HEK293 (cell line): Measurements from ENCODE around the gene HOXB4.

Experiments
- GLIS2 ChIP-seq: fragments of 450-650 bp; formaldehyde crosslinking; IDR thresholded peaks from 2 replicates; pipeline ENCODE4 v1.5.1; 2016; ENCODE audit warnings: missing biosample characterization, missing genetic modification characterization
- HOXA7 ChIP-seq: sonication (generic); formaldehyde crosslinking; IDR thresholded peaks from 2 replicates; pipeline ENCODE4 v1.8.1; 2022; ENCODE audit warnings: missing genetic modification reagents, borderline replicate concordance
- HOXC10 ChIP-seq: sonication (generic); formaldehyde crosslinking; IDR thresholded peaks from 2 replicates; pipeline ENCODE4 v1.8.1; 2023; ENCODE audit warnings: mild to moderate bottlenecking, missing genetic modification reagents
- KLF8 ChIP-seq: fragments of 450-650 bp; formaldehyde crosslinking; IDR thresholded peaks from 2 replicates; pipeline ENCODE4 v1.5.1; 2016; ENCODE audit warnings: missing biosample characterization, missing genetic modification characterization
- SCRT2 ChIP-seq: fragments of 450-650 bp; formaldehyde crosslinking; IDR thresholded peaks from 2 replicates; pipeline ENCODE4 v1.5.1; 2016; ENCODE audit warnings: missing biosample characterization, missing genetic modification characterization
- SP3 ChIP-seq: fragments of 450-650 bp; formaldehyde crosslinking; IDR thresholded peaks from 2 replicates; pipeline ENCODE4 v1.5.1; 2016; ENCODE audit warnings: missing biosample characterization, missing genetic modification characterization
- YY1 ChIP-seq: fragments of 450-650 bp; formaldehyde crosslinking; IDR thresholded peaks from 2 replicates; pipeline ENCODE4 v1.5.1; 2018; ENCODE audit warnings: missing biosample characterization, missing genetic modification characterization
- ZBTB17 ChIP-seq: fragments of 450-650 bp; formaldehyde crosslinking; IDR thresholded peaks from 2 replicates; pipeline ENCODE4 v1.5.1; 2016; ENCODE audit warnings: missing biosample characterization, missing genetic modification characterization
- ZBTB48 ChIP-seq: fragments of 450-650 bp; formaldehyde crosslinking; IDR thresholded peaks from 2 replicates; pipeline ENCODE4 v1.5.1; 2016; ENCODE audit warnings: missing biosample characterization, missing genetic modification characterization
- ZEB2 ChIP-seq: fragments of 450-650 bp; formaldehyde crosslinking; IDR thresholded peaks from 2 replicates; pipeline ENCODE4 v1.5.1; 2016; ENCODE audit warnings: missing biosample characterization, missing genetic modification characterization
- ZFHX2 ChIP-seq: fragments of 450-650 bp; formaldehyde crosslinking; conservative IDR thresholded peaks from 2 replicates; pipeline ENCODE4 v1.5.1; 2016; ENCODE audit warnings: missing biosample characterization, missing genetic modification characterization
- ZNF2 ChIP-seq: fragments of 450-650 bp; formaldehyde crosslinking; IDR thresholded peaks from 2 replicates; pipeline ENCODE4 v1.5.1; 2016; ENCODE audit warnings: missing biosample characterization, missing genetic modification characterization
- ZNF37A ChIP-seq: fragments of 450-650 bp; IDR thresholded peaks from 2 replicates; pipeline ENCODE4 v1.5.1; 2018; ENCODE audit warnings: missing biosample characterization, missing genetic modification characterization
- ZNF423 ChIP-seq: fragments of 450-650 bp; formaldehyde crosslinking; IDR thresholded peaks from 2 replicates; pipeline ENCODE4 v1.5.1; 2016; ENCODE audit warnings: missing biosample characterization, missing genetic modification characterization
- ZNF449 ChIP-seq: fragments of 450-650 bp; formaldehyde crosslinking; IDR thresholded peaks from 2 replicates; pipeline ENCODE4 v1.5.1; 2017; ENCODE audit warnings: missing biosample characterization, mild to moderate bottlenecking, missing genetic modification characterization, moderate library complexity
- ZNF518A ChIP-seq: fragments of 450-650 bp; formaldehyde crosslinking; conservative IDR thresholded peaks from 2 replicates; pipeline ENCODE4 v1.5.1; 2016; ENCODE audit warnings: low read depth, missing biosample characterization, missing genetic modification characterization
- ZNF549 ChIP-seq: fragments of 450-650 bp; IDR thresholded peaks from 2 replicates; pipeline ENCODE4 v1.5.1; 2018; ENCODE audit warnings: missing biosample characterization, missing genetic modification characterization, mild to moderate bottlenecking, inconsistent platforms, moderate library complexity
- ZNF624 ChIP-seq: fragments of 450-650 bp; formaldehyde crosslinking; IDR thresholded peaks from 2 replicates; pipeline ENCODE4 v1.5.1; 2017; ENCODE audit warnings: missing biosample characterization, missing genetic modification characterization
- ZNF791 ChIP-seq: fragments of 450-650 bp; formaldehyde crosslinking; IDR thresholded peaks from 2 replicates; pipeline ENCODE4 v1.5.1; 2016; ENCODE audit warnings: missing biosample characterization, missing genetic modification characterization
- ZNF792 ChIP-seq: fragments of 450-650 bp; formaldehyde crosslinking; IDR thresholded peaks from 2 replicates; pipeline ENCODE4 v1.5.1; 2016; ENCODE audit warnings: missing biosample characterization, missing genetic modification characterization
- ZSCAN4 ChIP-seq: fragments of 450-650 bp; formaldehyde crosslinking; IDR thresholded peaks from 2 replicates; pipeline ENCODE4 v1.5.1; 2017; ENCODE audit warnings: missing biosample characterization, missing genetic modification characterization
- TF ChIP-seq, protein P1 (sequence below): fragments of 450-650 bp; formaldehyde crosslinking; IDR thresholded peaks from 2 replicates; pipeline ENCODE4 v1.5.1; 2016; ENCODE audit warnings: missing biosample characterization, missing genetic modification characterization
- TF ChIP-seq, protein P2 (sequence below): fragments of 450-650 bp; formaldehyde crosslinking; IDR thresholded peaks from 2 replicates; pipeline ENCODE4 v1.5.1; 2017; ENCODE audit warnings: missing biosample characterization, missing genetic modification characterization
- TF ChIP-seq, protein P3 (sequence below): fragments of 450-650 bp; IDR thresholded peaks from 2 replicates; pipeline ENCODE4 v1.5.1; 2018; ENCODE audit warnings: missing biosample characterization, missing genetic modification characterization

The HOXB4 gene

DNA sequence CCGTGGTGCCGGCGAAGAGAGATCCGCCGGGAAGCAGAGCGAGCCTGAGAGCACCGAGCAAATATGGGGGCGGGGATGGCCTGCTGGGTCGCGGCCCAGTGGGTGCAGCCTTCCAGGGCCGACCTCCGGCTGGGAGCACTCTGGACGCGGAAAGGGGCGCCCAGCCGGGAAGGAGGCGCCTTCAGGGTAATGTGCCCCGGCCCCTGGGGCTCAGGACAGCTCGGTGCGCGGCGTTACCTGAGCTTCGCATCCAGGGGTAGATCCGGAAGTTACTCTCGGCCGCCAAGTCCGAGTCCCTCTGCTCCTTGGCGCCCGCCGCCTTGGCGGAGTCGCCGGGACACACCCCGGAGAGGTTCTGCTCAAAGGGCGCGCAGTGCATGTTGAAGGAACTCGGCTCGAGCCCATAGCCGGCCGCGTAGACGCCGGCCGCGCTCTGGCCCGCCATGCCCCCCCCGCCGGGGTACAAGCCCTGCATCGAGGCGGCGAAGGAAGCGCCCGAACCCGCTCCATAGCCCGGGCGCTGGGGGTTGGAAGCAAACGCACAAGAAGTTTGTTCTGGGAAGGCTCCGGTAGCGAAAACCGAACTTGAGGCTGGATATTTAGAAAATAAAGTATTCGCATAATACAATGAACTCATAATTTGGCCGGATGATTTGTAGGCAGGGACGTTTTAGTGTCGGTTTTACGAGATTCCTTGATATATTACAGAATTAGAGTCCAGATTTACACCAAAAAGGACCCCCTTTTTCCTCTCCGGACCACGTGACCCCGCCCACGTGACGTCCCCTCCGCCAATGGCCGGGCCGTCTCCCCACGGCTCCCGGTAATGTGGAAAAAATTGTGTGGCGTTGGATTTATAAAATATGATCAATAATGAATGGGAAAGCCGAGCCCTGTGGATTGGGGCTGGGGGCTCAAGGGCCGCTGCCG, 32.4 kb upstream of the HOXB4 start, which contains the start of gene HOXB7 (continued):
- TF ChIP-seq ZSCAN4 (tag by site-specific recombination) (0 out of 2 replicates have a peak, but pooled peaks have one; percentile 20), KLF8 (tag by site-specific recombination) (peak; percentile 89; the same call in 1 of the 2 replicates), ZBTB17 (tag by site-specific recombination) (peak; percentile 94), YY1 (0 out of 2 replicates have a peak, but pooled peaks have one; percentile 21), SCRT2 (tag by site-specific recombination) (no peak), ZNF449 (tag by site-specific recombination) (peak; percentile 82), ZEB2 (peak; percentile 61; the same call in 1 of the 2 replicates), HOXC10 (CRISPR knock-in tag) (no peak), ZNF792 (tag by site-specific recombination) (no peak), ZNF791 (tag by site-specific recombination) (no peak), ZNF518A (tag by site-specific recombination) (no peak), ZNF2 (peak; percentile 32; the same call in 1 of the 2 replicates), ZNF423 (tag by site-specific recombination) (peak; percentile 76), HOXA7 (CRISPR knock-in tag) (no peak), ZNF624 (tag by site-specific recombination) (no peak), GLIS2 (peak; percentile 46; the same call in 1 of the 2 replicates), ZNF549 (tag by site-specific recombination) (no peak), SP3 (tag by site-specific recombination) (no peak; the same call in 1 of the 2 replicates), ZBTB48 (tag by site-specific recombination) (peak; percentile 78), ZFHX2 (peak; percentile 74), ZNF37A (tag by site-specific recombination) (no peak)
- TF ChIP-seq, protein P1, sequence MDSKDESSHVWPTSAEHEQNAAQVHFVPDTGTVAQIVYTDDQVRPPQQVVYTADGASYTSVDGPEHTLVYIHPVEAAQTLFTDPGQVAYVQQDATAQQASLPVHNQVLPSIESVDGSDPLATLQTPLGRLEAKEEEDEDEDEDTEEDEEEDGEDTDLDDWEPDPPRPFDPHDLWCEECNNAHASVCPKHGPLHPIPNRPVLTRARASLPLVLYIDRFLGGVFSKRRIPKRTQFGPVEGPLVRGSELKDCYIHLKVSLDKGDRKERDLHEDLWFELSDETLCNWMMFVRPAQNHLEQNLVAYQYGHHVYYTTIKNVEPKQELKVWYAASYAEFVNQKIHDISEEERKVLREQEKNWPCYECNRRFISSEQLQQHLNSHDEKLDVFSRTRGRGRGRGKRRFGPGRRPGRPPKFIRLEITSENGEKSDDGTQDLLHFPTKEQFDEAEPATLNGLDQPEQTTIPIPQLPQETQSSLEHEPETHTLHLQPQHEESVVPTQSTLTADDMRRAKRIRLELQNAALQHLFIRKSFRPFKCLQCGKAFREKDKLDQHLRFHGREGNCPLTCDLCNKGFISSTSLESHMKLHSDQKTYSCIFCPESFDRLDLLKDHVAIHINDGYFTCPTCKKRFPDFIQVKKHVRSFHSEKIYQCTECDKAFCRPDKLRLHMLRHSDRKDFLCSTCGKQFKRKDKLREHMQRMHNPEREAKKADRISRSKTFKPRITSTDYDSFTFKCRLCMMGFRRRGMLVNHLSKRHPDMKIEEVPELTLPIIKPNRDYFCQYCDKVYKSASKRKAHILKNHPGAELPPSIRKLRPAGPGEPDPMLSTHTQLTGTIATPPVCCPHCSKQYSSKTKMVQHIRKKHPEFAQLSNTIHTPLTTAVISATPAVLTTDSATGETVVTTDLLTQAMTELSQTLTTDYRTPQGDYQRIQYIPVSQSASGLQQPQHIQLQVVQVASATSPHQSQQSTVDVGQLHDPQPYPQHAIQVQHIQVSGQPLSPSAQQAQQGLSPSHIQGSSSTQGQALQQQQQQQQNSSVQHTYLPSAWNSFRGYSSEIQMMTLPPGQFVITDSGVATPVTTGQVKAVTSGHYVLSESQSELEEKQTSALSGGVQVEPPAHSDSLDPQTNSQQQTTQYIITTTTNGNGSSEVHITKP (tag by site-specific recombination): peak; percentile 85
- TF ChIP-seq, protein P2, sequence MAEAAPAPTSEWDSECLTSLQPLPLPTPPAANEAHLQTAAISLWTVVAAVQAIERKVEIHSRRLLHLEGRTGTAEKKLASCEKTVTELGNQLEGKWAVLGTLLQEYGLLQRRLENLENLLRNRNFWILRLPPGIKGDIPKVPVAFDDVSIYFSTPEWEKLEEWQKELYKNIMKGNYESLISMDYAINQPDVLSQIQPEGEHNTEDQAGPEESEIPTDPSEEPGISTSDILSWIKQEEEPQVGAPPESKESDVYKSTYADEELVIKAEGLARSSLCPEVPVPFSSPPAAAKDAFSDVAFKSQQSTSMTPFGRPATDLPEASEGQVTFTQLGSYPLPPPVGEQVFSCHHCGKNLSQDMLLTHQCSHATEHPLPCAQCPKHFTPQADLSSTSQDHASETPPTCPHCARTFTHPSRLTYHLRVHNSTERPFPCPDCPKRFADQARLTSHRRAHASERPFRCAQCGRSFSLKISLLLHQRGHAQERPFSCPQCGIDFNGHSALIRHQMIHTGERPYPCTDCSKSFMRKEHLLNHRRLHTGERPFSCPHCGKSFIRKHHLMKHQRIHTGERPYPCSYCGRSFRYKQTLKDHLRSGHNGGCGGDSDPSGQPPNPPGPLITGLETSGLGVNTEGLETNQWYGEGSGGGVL (tag by site-specific recombination): 0 out of 2 replicates have a peak, but pooled peaks have one; percentile 29
- TF ChIP-seq, protein P3, sequence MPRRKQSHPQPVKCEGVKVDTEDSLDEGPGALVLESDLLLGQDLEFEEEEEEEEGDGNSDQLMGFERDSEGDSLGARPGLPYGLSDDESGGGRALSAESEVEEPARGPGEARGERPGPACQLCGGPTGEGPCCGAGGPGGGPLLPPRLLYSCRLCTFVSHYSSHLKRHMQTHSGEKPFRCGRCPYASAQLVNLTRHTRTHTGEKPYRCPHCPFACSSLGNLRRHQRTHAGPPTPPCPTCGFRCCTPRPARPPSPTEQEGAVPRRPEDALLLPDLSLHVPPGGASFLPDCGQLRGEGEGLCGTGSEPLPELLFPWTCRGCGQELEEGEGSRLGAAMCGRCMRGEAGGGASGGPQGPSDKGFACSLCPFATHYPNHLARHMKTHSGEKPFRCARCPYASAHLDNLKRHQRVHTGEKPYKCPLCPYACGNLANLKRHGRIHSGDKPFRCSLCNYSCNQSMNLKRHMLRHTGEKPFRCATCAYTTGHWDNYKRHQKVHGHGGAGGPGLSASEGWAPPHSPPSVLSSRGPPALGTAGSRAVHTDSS (tag by site-specific recombination): no peak
